GM19043 (cell line): ENCODE measurements around the gene DOCK2.
A peak's percentile ranks its signal among the peaks of the same experiment; 100 is the strongest.
"Not testable (repeated sequence)": the region's sequence is repeated elsewhere in the genome, so short reads cannot be mapped to it uniquely, and the experiment has no call there.

Source experiments
- ATAC-seq: cut with Tn5 transposase; IDR thresholded peaks from one replicate; pipeline ENCODE4 v1.9.1; 2021; ENCODE audit warnings: low read depth; ENCODE audit not compliant: unreplicated experiment

The DOCK2 gene

GRCh38 chr5:169805937-169806700 is 169.0 kb downstream of the DOCK2 start:
- ATAC-seq: peak; percentile 59

- no peak for ATAC-seq
Observed at GRCh38 chr5:169808118-169808581, 171.1 kb downstream of the DOCK2 start.

GRCh38 chr5:169808880-169809279 is 171.8 kb downstream of the DOCK2 start:
- ATAC-seq: not testable (repeated sequence)

GRCh38 chr5:169809281-169809680 is 172.2 kb downstream of the DOCK2 start:
- ATAC-seq: no peak

GRCh38 chr5:169810524-169810923 is 173.4 kb downstream of the DOCK2 start:
- ATAC-seq: no peak

- ATAC-seq: no peak
Observed at GRCh38 chr5:169811023-169811422, 173.9 kb downstream of the DOCK2 start.

- no peak for ATAC-seq
Observed at GRCh38 chr5:169811680-169812079, 174.6 kb downstream of the DOCK2 start.

- no peak for ATAC-seq
Observed at GRCh38 chr5:169812786-169813185, 175.7 kb downstream of the DOCK2 start.

- ATAC-seq: no peak
Observed at GRCh38 chr5:169814045-169814444, 177.0 kb downstream of the DOCK2 start.

GRCh38 chr5:169814522-169814921 is 177.4 kb downstream of the DOCK2 start:
- no peak for ATAC-seq

- no peak for ATAC-seq
Observed at GRCh38 chr5:169817031-169817430, 180.0 kb downstream of the DOCK2 start.

- no peak for ATAC-seq
Observed at GRCh38 chr5:169826618-169827017, 189.5 kb downstream of the DOCK2 start.

GRCh38 chr5:169827769-169828168 is 190.7 kb downstream of the DOCK2 start:
- no peak for ATAC-seq

- ATAC-seq: no peak
Observed at GRCh38 chr5:169828385-169828784, 191.3 kb downstream of the DOCK2 start.

GRCh38 chr5:169831331-169831730 is 194.3 kb downstream of the DOCK2 start:
- no peak for ATAC-seq

GRCh38 chr5:169832304-169832703 is 195.2 kb downstream of the DOCK2 start:
- no peak for ATAC-seq

- ATAC-seq: no peak
Observed at GRCh38 chr5:169832845-169833244, 195.8 kb downstream of the DOCK2 start.

- ATAC-seq: not testable (repeated sequence)
Observed at GRCh38 chr5:169833681-169834292, 196.7 kb downstream of the DOCK2 start.

GRCh38 chr5:169834540-169834939 is 197.5 kb downstream of the DOCK2 start:
- not testable (repeated sequence) for ATAC-seq

- ATAC-seq: no peak
Observed at GRCh38 chr5:169836835-169837536, 199.9 kb downstream of the DOCK2 start.

- ATAC-seq: no peak
Observed at GRCh38 chr5:169837686-169838085, 200.6 kb downstream of the DOCK2 start.
